Measurements from ENCODE around the gene KLHL30. TPM values are rescaled to one million over a fixed set of nuclear protein-coding genes. Genes with fewer than 3 reads are reported as not detected.

The KLHL30 gene
- total RNA-seq, 1 donor from 2014 or later: 1.2 TPM

DNA sequence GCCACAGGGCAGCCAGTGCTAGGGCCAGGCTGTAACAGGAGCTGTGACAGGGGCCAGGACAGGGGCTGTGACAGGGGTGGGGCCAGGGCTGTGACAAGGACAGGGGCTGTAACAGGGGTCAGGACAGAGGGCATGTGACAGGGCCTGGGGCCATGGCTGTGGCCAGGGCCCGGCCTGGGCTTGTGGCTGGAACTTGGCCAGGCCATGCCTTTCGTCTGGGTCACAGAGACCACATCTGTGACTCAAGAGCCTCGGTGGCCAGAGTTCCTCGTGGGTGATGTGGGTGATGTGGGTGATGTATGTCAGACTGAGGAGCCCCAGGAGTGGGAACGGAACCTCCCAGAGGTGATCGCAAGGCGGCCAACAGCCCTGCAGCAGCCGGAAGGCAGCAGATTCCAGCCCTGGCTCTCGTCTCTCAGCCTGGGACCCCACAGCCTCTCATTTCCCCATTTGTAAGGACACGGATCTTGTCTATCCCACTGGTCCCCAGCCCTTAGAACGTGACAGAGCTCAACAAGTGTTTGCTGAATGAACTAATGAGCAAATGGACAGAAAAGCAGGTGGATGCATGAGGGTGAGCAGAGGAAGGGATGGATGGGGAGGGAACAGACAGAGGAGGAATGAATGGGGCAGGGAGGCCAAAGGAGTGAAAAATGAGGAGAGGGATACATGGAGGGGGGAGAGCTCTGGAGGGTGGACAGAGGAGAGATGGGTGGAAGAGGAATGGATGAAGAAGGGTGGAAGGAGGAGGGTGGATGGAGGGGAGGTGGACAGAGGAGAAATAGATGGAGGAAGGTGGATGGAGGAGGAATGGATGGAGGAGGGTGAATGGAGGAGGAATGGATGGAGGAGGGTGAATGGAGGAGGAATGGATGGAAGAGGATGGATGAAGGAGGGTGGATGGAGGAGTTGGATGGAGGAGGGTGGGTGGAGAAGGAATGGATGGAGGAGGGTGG lies 21.0 kb upstream of the KLHL30 start:
- H3K27ac Mint-ChIP-seq (ENCODE audit: unreplicated experiment): no peak overlapping the region
- no peak for DNase-seq (ENCODE audit: extremely low spot score, unreplicated experiment)
- TF ChIP-seq, protein P1, sequence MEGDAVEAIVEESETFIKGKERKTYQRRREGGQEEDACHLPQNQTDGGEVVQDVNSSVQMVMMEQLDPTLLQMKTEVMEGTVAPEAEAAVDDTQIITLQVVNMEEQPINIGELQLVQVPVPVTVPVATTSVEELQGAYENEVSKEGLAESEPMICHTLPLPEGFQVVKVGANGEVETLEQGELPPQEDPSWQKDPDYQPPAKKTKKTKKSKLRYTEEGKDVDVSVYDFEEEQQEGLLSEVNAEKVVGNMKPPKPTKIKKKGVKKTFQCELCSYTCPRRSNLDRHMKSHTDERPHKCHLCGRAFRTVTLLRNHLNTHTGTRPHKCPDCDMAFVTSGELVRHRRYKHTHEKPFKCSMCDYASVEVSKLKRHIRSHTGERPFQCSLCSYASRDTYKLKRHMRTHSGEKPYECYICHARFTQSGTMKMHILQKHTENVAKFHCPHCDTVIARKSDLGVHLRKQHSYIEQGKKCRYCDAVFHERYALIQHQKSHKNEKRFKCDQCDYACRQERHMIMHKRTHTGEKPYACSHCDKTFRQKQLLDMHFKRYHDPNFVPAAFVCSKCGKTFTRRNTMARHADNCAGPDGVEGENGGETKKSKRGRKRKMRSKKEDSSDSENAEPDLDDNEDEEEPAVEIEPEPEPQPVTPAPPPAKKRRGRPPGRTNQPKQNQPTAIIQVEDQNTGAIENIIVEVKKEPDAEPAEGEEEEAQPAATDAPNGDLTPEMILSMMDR (IDR thresholded peaks at IDR 0.05): no peak
- peaks cover 4% of the 10 kb centered on the region for H3K36me3 Mint-ChIP-seq (ENCODE audit: unreplicated experiment)
- no peak overlapping the region for H3K4me3 Mint-ChIP-seq (ENCODE audit: unreplicated experiment)
- peaks cover 9% of the 10 kb centered on the region for H3K9me3 Mint-ChIP-seq (ENCODE audit: unreplicated experiment)
- H3K4me1 Mint-ChIP-seq (ENCODE audit: unreplicated experiment): no peaks in the 10 kb centered on the region
- peaks cover 9% of the 10 kb centered on the region for H3K27me3 Mint-ChIP-seq (ENCODE audit: unreplicated experiment)

DNA sequence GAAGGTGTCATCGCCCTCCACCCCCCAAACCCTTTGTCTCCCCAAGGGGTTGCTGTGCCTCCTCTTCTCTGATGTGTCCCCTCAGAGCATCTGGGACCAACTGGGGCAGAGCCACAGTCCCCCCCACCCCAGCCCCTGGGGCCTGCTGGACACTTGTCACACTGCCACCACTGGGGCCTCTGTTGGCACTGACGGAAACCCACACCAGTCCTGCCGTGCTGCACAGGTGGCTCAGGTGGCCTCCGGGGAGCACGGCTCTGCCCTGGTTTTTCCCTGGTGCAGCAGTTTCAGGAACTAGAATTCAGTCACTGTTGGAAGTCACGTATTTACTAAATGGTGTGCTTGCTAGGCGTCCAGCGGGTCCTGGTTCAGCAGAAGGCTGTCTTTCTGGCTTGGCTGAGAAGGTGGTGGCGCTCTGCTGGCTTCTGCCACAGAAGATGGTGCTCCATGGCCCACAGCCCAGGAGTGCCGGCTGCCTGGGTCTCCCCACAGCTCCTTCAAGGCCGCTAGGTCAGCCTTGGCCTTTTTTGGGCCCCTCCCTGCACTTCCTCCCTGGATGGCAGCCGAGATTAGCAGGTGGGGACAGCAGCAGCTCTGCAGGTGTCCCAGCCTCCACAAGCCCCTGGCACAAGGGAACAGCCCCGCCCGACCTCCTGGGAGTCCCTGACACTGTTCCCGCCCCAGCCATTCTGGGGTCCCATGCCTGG lies 18.6 kb upstream of the KLHL30 start:
- DNase-seq (ENCODE audit: extremely low spot score, unreplicated experiment): no peak
- Mint-ChIP-seq H3K27me3 (ENCODE audit: unreplicated experiment) (peaks cover 6% of the 10 kb centered on the region), H3K4me3 (ENCODE audit: unreplicated experiment) (no peak overlapping the region), H3K27ac (ENCODE audit: unreplicated experiment) (no peak overlapping the region), H3K9me3 (ENCODE audit: unreplicated experiment) (no peaks in the 10 kb centered on the region), H3K36me3 (ENCODE audit: unreplicated experiment) (no peaks in the 10 kb centered on the region), H3K4me1 (ENCODE audit: unreplicated experiment) (no peaks in the 10 kb centered on the region)
- TF ChIP-seq, protein P1 (IDR thresholded peaks at IDR 0.05): no peak

GRCh38 chr2:238120463-238121298 lies 17.8 kb upstream of the KLHL30 start:
- H3K27ac Mint-ChIP-seq (ENCODE audit: unreplicated experiment): no peak overlapping the region
- H3K4me1 Mint-ChIP-seq (ENCODE audit: unreplicated experiment): no peaks in the 10 kb centered on the region
- no peak overlapping the region for H3K4me3 Mint-ChIP-seq (ENCODE audit: unreplicated experiment)
- no peaks in the 10 kb centered on the region for H3K9me3 Mint-ChIP-seq (ENCODE audit: unreplicated experiment)
- no peak for DNase-seq (ENCODE audit: extremely low spot score, unreplicated experiment)
- H3K27me3 Mint-ChIP-seq (ENCODE audit: unreplicated experiment): peaks cover 6% of the 10 kb centered on the region
- TF ChIP-seq, protein P1 (IDR thresholded peaks at IDR 0.05): no peak
- no peaks in the 10 kb centered on the region for H3K36me3 Mint-ChIP-seq (ENCODE audit: unreplicated experiment)

DNA sequence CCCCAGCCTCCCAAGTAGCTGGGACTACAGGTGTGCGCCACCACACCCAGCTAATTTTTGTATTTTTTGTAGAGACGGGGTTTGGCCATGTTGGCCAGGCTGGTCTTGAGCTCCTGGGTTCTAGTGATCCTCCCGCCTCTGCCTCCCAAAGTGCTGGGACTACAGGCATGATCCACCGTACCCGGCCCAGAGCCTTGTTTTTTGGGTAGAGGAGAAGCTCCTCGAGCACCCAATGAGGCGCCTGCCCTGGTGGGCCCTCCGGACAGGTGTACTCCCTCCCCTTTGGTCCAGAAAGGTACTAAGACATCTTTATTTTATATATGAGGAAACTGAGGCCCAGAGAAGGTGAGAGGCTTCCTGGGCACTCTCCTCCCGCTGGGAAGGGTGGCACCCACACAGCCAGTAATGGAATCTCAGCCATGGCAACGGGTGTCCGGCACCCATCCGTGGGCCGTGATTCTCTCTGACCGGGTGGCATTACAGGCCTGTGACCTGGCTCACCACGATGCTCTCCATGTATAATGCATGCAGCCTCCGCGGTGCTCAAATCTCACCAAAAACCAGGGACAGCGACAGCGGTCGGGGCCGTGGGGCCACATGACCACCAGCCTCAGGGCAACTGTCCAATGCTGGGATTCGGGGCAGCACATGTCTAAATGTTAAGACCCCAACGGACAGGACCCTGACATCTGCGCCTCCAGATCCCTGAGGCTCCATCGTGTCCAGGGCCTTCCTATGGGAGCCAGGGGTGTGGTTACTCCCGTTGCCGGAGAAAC lies 16.8 kb upstream of the KLHL30 start:
- H3K4me3 Mint-ChIP-seq (ENCODE audit: unreplicated experiment): no peak overlapping the region
- H3K4me1 Mint-ChIP-seq (ENCODE audit: unreplicated experiment): no peaks in the 10 kb centered on the region
- peaks cover 6% of the 10 kb centered on the region for H3K27me3 Mint-ChIP-seq (ENCODE audit: unreplicated experiment)
- no peaks in the 10 kb centered on the region for H3K9me3 Mint-ChIP-seq (ENCODE audit: unreplicated experiment)
- TF ChIP-seq, protein P1 (IDR thresholded peaks at IDR 0.05): no peak
- DNase-seq (ENCODE audit: extremely low spot score, unreplicated experiment): no peak
- H3K27ac Mint-ChIP-seq (ENCODE audit: unreplicated experiment): no peak overlapping the region
- H3K36me3 Mint-ChIP-seq (ENCODE audit: unreplicated experiment): no peaks in the 10 kb centered on the region
